Hematopoietic multipotent progenitor cell treated with erythropoietin and hydrocortisone succinate and interleukin-3 and kit ligand, for 6 days (in vitro differentiated cells): Measurements from ENCODE around the gene FBXW7.
A peak's percentile ranks its signal among the peaks of the same experiment; 100 is the strongest.
"Not testable (repeated sequence)": the region's sequence is repeated elsewhere in the genome, so short reads cannot be mapped to it uniquely, and the experiment has no call there.

ENCODE experiments used
- DNase-seq: peaks from one replicate; pipeline ENCODE4 v3.0.0-alpha.2; 2015

The FBXW7 gene

DNA sequence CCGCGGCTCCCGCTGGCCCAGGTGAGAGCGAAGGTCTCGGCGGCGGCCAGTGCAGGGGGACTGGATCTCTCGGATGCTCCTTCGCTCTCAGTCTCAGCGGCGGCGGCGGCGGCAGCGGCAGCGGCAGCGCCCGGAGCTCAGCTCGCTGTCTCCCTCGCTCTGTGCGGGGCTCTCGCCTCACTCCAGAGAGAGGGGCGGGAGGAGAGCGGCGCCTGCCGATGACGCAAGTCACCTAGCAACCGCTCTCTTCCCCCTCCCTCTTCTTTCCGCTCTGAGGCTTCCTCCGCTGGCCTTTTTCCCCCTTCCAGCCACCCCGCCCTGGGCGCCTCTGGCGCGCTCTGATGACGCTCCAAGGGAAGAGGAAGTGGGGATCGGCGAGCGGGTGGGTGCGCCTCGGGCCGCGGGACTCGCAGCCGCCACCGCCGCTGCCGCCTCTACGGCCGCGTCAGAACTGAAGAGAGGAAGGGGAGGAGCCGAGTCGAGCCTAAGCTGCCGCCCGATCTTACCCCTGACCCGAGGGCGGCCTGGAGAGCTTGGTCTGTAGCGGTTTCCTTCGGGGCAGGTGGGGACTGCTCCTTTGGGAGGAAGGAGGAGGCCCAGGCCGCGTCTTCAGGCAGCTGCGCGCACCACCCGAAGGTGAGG, at the start of gene FBXW7:
TSS of gene FBXW7 (minus strand) at position 190 of the 642 bp plus-strand sequence. CDS start 124,289 bp downstream, outside the sequence.
- peak; percentile 99 for DNase-seq

DNA sequence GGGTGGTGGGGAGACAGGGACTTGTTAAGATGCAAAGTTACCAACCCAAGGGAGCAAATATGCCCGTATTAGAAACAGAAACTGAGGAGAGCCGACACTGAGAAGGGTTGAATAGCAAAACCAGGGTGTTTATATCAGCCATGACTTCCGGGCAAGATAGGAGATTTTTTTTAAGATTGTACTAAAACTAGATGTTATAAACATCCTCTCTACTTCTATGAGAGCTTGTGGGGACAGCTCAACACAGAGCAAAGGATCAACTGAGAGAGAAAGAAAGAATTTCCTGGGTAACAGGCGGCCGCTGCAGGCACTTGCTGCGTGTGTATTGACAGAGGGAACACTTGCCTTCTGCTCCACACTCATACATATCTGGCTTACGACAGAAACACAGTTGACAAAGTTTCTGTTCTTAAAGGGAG, 49.1 kb upstream of the FBXW7 start:
- DNase-seq: no peak

GRCh38 chr4:152581536-152582160, 45.8 kb upstream of the FBXW7 start:
- DNase-seq: no peak

- no peak for DNase-seq
These were observed 44.0 kb upstream of the FBXW7 start for GRCh38 chr4:152579916-152580315.

- DNase-seq: no peak
These were observed 43.3 kb upstream of the FBXW7 start for GRCh38 chr4:152579107-152579764.

GRCh38 chr4:152578670-152579069, 42.8 kb upstream of the FBXW7 start:
- DNase-seq: no peak

- DNase-seq: peak; percentile 62
These were observed 42.0 kb upstream of the FBXW7 start for GRCh38 chr4:152577708-152578396.

- no peak for DNase-seq
These were observed 39.6 kb upstream of the FBXW7 start for GRCh38 chr4:152575533-152575932.

DNA sequence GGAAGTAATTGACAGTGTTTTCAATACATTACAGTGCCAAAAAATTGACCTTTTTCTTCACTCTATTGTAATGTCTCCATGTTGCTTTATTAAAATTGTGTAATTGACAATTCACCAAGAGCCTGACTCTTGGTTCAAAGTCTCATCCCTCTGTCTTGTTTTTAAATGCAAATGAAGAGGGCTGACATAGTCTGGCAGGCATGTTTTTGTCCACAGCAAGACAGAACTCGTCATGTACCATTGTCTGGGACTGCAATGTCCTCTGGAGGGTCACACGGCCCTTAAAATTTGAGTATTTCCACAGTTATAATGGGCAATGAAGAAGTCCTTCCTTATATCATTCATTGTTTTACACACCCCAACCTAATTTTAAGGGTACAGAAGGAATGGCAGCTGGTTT, 38.0 kb upstream of the FBXW7 start:
- no peak for DNase-seq

DNA sequence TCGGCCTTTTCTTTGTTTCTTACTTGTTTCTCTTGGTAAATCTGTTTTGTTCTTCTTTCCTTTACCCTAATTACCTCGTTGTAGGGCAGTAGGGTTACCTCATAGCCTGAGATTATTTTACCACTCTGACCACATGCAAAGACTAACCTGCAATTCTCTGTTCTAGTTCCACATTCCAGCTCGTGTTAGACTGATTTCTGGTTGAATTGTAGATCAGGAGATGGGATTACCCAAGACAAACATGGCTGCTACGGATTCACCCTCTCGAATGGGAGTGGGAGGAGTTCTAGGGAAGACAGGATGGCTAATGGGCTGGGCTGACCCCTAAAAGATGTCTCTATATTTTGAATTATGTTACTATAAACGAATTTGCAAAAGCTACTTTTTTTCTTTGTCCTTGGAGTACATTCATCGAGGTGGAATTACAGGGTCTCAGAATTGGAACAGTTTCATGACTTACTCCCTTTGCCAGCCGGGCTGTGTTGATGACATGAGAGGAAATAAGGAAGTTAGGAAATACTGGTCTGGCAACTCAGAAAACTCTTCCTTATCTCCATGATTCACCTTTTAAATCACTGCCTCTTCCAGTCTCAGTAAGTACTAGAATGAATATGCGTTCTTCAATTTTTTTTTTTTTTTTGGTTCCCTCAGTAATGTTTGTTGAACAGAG, 36.7 kb upstream of the FBXW7 start:
- DNase-seq: no peak

DNA sequence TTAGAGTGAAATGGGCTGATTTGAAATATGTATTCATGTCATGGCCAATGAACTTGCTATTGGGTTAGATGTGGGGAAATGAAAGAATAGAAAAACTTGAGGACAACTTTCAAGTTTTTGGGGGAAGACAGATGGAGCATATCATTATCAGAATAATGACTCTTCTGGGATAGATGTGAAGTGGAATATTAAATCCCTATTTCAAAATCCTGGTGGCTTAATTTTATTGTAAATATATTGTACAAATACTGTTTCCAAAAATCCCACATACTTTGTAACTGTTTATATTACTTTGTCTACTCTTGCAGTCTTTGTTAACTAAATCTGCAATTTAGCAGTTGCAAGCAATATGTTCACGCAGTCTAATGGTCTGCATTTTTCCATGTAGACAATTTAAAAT, 35.9 kb upstream of the FBXW7 start:
- no peak for DNase-seq

DNA sequence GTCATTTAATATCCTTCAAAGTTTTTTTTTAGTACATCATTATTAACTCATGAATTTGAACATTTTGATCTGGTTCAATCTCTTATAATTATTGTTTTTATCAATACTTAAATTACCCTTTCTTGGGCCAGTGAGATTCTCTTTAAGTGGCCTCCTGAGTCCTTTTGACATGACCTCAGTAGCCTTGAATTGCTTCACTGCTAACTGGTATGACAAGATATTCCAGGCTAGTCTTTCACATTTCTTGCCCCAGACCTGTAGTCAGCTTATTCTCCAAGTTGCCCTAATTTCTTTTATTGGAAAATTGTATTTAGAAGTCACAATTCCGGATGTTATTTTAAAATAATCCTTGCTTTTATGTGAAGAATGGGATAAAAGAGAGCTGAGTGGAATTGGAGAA, 35.4 kb upstream of the FBXW7 start:
- no peak for DNase-seq

GRCh38 chr4:152565333-152565732, 29.4 kb upstream of the FBXW7 start:
- DNase-seq: no peak

DNA sequence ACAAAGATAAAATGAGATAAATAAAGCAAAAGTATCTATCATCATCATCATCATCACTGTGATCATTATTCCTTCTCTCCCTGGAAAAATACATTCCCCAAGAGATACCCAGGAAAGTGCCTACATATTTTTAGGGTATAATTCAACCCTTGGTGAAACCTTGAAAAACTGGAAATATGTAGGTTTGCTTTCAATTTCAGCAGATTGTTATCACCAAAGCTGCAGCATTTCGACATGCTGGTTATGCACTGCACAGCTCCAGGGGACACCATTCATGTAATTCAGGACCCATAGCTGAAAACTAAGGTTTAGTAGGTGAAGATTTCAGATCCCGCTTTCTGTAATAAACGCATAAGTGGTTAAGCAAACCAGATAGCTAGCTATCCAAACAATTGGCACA, 28.4 kb upstream of the FBXW7 start:
- peak; percentile 20 for DNase-seq

DNA sequence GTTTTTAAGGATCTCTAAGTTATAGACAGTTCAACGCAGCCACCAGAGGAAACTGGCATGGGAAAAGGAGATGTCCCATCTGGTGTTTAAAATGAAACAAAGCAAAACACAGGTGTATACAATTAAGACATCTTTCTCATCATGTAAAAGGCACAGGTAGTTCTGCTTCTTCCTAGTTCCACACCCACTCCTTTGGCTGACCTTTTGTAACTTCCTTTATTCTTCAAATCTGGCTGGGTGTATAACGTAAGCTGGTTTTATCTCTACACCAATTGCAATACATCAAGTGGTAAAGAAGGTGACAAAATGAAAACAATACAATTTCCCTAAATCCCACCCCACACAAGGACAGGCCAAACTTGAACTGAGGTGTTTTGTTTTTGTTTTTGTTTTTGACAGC, 27.3 kb upstream of the FBXW7 start:
- DNase-seq: no peak

- DNase-seq: no peak
These were observed 23.7 kb upstream of the FBXW7 start for GRCh38 chr4:152559641-152560040.

DNA sequence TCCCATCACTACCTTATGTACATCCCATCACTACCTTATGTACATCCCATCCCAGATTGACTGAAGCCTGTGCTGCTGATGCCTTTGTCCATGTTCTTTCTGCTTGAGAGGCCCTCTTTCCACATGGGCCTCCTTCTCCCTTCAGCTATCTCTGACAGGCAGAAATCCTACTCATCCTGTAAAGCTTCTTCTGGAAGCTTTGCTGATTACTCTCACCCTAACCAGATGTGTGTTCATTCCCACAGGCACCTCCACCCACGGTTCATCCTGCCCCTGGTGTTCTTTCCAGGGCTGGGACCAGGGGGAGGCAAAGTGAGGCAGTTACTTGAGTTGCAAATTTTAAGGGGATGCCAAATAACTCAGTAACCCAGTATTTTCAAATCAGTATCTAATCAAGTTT, 22.5 kb upstream of the FBXW7 start:
- DNase-seq: no peak

GRCh38 chr4:152556834-152557233, 20.9 kb upstream of the FBXW7 start:
- no peak for DNase-seq

GRCh38 chr4:152556283-152556682, 20.4 kb upstream of the FBXW7 start:
- no peak for DNase-seq

DNA sequence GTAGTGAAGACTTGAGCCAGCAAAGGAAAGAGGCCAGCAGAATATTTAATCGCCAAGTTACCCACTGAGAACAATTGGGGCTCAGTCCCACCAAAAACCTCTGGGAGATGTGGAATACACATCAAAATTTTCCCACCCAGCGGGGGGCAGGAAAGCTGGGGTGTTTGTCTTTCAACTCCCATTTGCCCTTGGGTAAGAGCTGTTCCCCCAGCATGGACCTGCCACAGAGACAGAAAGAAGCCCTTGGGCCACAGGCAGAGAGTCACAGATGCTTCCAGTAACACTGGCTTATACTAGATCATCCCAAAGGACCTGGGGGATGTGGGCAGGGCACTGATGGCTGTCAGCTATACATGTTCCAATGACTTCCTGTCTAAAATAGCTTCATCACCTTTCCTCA, 18.9 kb upstream of the FBXW7 start:
- DNase-seq: no peak

DNA sequence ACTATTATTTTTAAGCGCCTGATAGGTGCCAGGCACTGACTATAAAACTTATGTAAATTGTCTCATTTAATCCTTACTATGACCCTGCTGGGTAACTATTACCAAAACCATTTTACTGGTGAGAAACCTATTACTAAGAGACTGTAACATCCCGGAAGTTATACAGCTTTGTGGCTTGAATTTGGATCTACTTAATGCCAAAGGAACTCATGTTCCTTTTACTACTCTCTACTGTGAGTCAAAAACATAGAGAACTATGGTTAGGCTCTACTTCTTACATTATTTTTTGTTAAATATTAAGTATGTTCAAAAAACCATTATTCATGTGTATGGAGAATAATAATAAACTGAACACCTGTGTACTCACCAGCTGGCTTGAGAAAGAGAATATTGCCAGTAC, 14.8 kb upstream of the FBXW7 start:
- not testable (repeated sequence) for DNase-seq

DNA sequence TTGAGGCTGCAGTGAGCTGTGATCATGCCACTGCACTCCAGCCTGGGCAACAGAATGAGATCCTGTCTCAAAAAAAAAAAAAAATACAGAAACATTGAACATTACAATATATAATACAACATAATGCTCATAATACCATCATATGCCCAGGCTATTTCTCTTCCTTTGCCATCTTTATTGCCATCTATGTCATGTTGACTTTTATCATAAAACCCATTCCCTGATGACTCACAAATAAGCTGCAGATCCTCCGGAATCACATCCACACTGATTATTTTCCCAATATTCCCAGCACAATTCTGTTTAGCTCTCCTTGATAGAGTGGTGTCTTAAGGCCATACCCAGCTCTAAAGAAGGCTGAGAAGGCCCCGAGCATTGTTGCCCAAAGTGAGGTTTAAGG, 9.2 kb upstream of the FBXW7 start:
- no peak for DNase-seq

DNA sequence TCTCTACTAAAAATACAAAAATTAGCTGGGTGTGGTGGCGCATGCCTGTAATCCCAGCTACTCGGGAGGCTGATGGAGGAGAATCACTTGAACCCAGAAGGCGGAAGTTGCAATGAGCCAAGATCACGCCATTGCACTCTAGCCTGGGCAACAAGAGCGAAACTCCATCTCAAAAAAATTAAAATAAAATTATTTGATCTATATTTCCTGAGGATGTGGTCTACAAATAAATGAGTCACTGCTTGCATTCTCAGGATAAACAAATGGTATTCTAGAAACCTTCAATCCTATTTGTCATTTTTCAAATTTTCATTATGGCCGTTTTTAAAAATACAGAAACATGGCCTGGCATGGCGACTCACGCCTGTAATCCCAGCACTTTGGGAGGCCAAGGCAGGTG, 8.6 kb upstream of the FBXW7 start:
- DNase-seq: not testable (repeated sequence)
